Caco-2 (cell line): ENCODE results near the gene SSUH2. TPM values are rescaled to one million over a fixed set of nuclear protein-coding genes. Genes with fewer than 3 reads are reported as not detected.

Experiments used
- BruUV-seq: library from RNA; stranded (reverse); fragments of 400-500 nt; replicated peaks from 2 replicates; lab custom pipeline; 2021; lab: Mats Ljungman, UMichigan
- CTCF ChIA-PET: fragments of 300-600 bp; sonication (Branson Sonifier 250); formaldehyde crosslinking; loops from one replicate; lab custom pipeline; 2022; ENCODE audit warnings: antibody characterized with exemption; lab: Charles Lee
- POLR2A ChIA-PET: fragments of 300-600 bp; sonication (Branson Sonifier 250); formaldehyde crosslinking; loops from one replicate; lab custom pipeline; 2022; ENCODE audit warnings: antibody characterized with exemption; lab: Charles Lee
- DNase-seq, 2 experiments: peaks; one replicate each; pipeline versions ENCODE4 v3.0.0 to v3.0.0-alpha.2; 2020 to 2022
- H3K27me3 ChIP-seq: replicated peaks from 2 replicates; pipeline ENCODE4 v1.6.0; 2011; ENCODE audit warnings: low read length; ENCODE audit not compliant: control insufficient read depth, insufficient read depth
- H3K36me3 ChIP-seq: 2 replicates; pipeline ENCODE4 v1.5.1; 2011; ENCODE audit warnings: low read length; ENCODE audit not compliant: control insufficient read depth, insufficient read depth
- H3K4me1 ChIP-seq: fragments of 250-450 bp; sonication (Bioruptor Pico); 2 replicates; pipeline ENCODE4 v1.5.1; 2020; ENCODE audit warnings: mild to moderate bottlenecking
- H3K4me3 ChIP-seq: 2 replicates; pipeline ENCODE4 v1.5.1; 2011; ENCODE audit warnings: low read depth, mild to moderate bottlenecking, control low read depth, low read length
- H3K9me3 ChIP-seq: fragments of 250-450 bp; sonication (Bioruptor Pico); 2 replicates; pipeline ENCODE4 v1.5.1; 2020; ENCODE audit warnings: mild to moderate bottlenecking, moderate library complexity
- H3K27ac Mint-ChIP-seq: one replicate; pipeline ENCODE4 v1.8.0; 2022; ENCODE audit warnings: mixed read lengths; ENCODE audit not compliant: unreplicated experiment
- H3K27me3 Mint-ChIP-seq: one replicate; pipeline ENCODE4 v1.8.0; 2022; ENCODE audit warnings: mixed read lengths; ENCODE audit not compliant: insufficient read depth, unreplicated experiment
- H3K36me3 Mint-ChIP-seq: one replicate; pipeline ENCODE4 v1.8.0; 2022; ENCODE audit warnings: mild to moderate bottlenecking, mixed read lengths; ENCODE audit not compliant: insufficient read depth, unreplicated experiment
- H3K4me1 Mint-ChIP-seq: one replicate; pipeline ENCODE4 v1.8.0; 2022; ENCODE audit warnings: low read depth, mixed read lengths; ENCODE audit not compliant: unreplicated experiment
- H3K4me3 Mint-ChIP-seq: one replicate; pipeline ENCODE4 v1.8.0; 2022; ENCODE audit warnings: mild to moderate bottlenecking, moderate library complexity, mixed read lengths; ENCODE audit not compliant: unreplicated experiment
- H3K9me3 Mint-ChIP-seq: one replicate; pipeline ENCODE4 v1.8.0; 2022; ENCODE audit warnings: mixed read lengths; ENCODE audit not compliant: unreplicated experiment
- intact Hi-C: fragments of 100-400 bp; cut with micrococcal nuclease; formaldehyde crosslinking; loops from one replicate; pipeline ENCODE4 v1.10.0; 2022; ENCODE audit not compliant: unreplicated experiment
- total RNA-seq: library from RNA; stranded (reverse); gene quantifications from 2 replicates; pipeline ENCODE4 v1.2.3, GENCODE V29; 2022
- TF ChIP-seq, protein P1 (sequence below), 2 experiments: fragments of 200-600 bp in 1 of 2; IDR thresholded peaks; 1 replicate in 1 of 2; 2 replicates in 1 of 2; pipeline versions ENCODE4 v1.5.1 to v1.8.0; 2011 to 2022; ENCODE audit warnings: antibody characterized with exemption in 1 of 2, control low read depth in 1 of 2, inconsistent platforms in 1 of 2, low read depth in 1 of 2, low read length in 1 of 2, mild to moderate bottlenecking in 1 of 2, moderate library complexity in 1 of 2; ENCODE audit not compliant: insufficient read depth in 1 of 2, severe bottlenecking in 1 of 2, unreplicated experiment in 1 of 2

Gene SSUH2
- total RNA-seq, 1 experiment from 2014 or later, result 9.4 TPM

DNA sequence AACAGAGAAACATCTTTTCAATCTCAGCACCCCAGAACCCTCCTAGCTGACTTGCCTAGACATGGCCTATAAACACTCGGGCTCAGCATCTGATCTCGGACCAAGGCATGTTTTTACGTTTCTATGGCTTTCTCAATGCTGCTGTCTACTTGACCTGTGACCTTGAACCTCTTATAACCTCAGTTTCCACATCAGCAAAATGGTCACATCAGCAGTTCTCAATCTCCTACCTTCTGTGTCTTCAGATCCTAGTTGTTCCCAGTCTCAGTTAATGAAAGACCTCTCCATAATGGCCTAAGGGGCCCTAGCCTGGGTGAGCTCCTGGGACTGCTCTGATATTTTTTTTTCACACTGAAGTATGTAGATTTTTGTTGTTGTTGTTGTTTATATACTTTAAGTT is 39.6 kb downstream of the SSUH2 start:
- no peak for DNase-seq
- no peaks in the 10 kb centered on the region for H3K9me3 ChIP-seq
- ChIA-PET CTCF (no interaction called here), POLR2A (no interaction called here)
- no peak overlapping the region for H3K4me3 ChIP-seq
- BruUV-seq, result no TSS peak
- Mint-ChIP-seq H3K9me3 (no peaks in the 10 kb centered on the region), H3K4me3 (no peak overlapping the region), H3K27me3 (no peaks in the 10 kb centered on the region), H3K4me1 (no peaks in the 10 kb centered on the region), H3K27ac (no peak overlapping the region), H3K36me3 (no peaks in the 10 kb centered on the region)
- intact Hi-C loops, result loop anchor here (10.0 kb wide), 1 partner anchor 490 kb away; no protein-coding TSS in a partner anchor
- H3K27me3 ChIP-seq, result no peaks in the 10 kb centered on the region
- TF ChIP-seq, protein P1, sequence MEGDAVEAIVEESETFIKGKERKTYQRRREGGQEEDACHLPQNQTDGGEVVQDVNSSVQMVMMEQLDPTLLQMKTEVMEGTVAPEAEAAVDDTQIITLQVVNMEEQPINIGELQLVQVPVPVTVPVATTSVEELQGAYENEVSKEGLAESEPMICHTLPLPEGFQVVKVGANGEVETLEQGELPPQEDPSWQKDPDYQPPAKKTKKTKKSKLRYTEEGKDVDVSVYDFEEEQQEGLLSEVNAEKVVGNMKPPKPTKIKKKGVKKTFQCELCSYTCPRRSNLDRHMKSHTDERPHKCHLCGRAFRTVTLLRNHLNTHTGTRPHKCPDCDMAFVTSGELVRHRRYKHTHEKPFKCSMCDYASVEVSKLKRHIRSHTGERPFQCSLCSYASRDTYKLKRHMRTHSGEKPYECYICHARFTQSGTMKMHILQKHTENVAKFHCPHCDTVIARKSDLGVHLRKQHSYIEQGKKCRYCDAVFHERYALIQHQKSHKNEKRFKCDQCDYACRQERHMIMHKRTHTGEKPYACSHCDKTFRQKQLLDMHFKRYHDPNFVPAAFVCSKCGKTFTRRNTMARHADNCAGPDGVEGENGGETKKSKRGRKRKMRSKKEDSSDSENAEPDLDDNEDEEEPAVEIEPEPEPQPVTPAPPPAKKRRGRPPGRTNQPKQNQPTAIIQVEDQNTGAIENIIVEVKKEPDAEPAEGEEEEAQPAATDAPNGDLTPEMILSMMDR (IDR thresholded peaks at IDR 0.05; ENCODE audit: insufficient read depth in 1 of 2, low read depth in 1 of 2, low read length in 1 of 2, severe bottlenecking in 1 of 2, unreplicated experiment in 1 of 2), result no peak
- H3K4me1 ChIP-seq, result peaks cover 12% of the 10 kb centered on the region; the same call in 1 of the 2 replicates
- no peaks in the 10 kb centered on the region for H3K36me3 ChIP-seq

GRCh38 chr3:8604006-8604405 is 40.6 kb downstream of the SSUH2 start:
- CTCF ChIA-PET, result no interaction called here
- DNase-seq, result no peak
- no peaks in the 10 kb centered on the region for H3K27me3 Mint-ChIP-seq
- no peaks in the 10 kb centered on the region for H3K36me3 ChIP-seq
- H3K9me3 Mint-ChIP-seq, result no peaks in the 10 kb centered on the region
- no TSS peak for BruUV-seq
- no peaks in the 10 kb centered on the region for H3K9me3 ChIP-seq
- H3K36me3 Mint-ChIP-seq, result no peaks in the 10 kb centered on the region
- TF ChIP-seq, protein P1 (IDR thresholded peaks at IDR 0.05; ENCODE audit: insufficient read depth in 1 of 2, low read depth in 1 of 2, low read length in 1 of 2, severe bottlenecking in 1 of 2, unreplicated experiment in 1 of 2), result no peak
- no peak overlapping the region for H3K4me3 ChIP-seq
- no peaks in the 10 kb centered on the region for H3K27me3 ChIP-seq
- no peak overlapping the region for H3K4me3 Mint-ChIP-seq
- H3K27ac Mint-ChIP-seq, result no peak overlapping the region
- intact Hi-C loops, result loop anchor here (10.0 kb wide), 1 partner anchor 489 kb away; no protein-coding TSS in a partner anchor
- peaks cover 12% of the 10 kb centered on the region; the same call in 1 of the 2 replicates for H3K4me1 ChIP-seq
- POLR2A ChIA-PET, result no interaction called here
- H3K4me1 Mint-ChIP-seq, result no peaks in the 10 kb centered on the region

DNA sequence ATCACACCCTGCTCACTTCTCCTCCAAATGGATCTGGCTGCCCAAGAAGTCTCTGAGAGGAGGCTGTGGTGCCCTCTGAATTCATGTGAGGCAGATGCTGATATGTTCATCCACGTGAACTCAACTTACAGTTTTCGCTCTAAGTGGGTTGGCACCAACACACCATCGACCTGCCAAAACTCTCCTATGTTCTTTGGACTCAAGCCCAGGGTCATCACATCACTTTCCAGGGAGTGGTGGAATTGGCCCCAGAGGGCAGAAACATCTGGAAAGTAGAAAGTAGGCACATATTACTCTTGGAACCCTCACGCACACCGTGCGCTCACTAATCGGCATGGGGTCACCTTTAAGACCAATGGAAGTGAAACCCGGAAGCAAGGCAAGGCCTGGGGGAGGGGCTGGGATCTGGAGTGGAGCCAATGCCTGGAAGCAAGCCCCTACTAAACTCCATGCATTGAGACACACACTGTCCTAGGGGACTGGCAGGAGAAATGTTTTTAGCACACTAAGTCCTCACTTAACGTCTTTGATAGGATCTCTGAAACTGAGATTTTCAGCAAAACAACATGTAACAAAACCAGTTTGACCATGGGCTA is 41.4 kb downstream of the SSUH2 start:
- H3K27me3 ChIP-seq, result no peaks in the 10 kb centered on the region
- CTCF ChIA-PET, result no interaction called here
- peaks cover 12% of the 10 kb centered on the region; the same call in 1 of the 2 replicates for H3K4me1 ChIP-seq
- no peaks in the 10 kb centered on the region for H3K4me1 Mint-ChIP-seq
- DNase-seq, result no peak
- H3K36me3 ChIP-seq, result no peaks in the 10 kb centered on the region
- H3K4me3 ChIP-seq, result no peak overlapping the region
- POLR2A ChIA-PET, result no interaction called here
- H3K4me3 Mint-ChIP-seq, result no peak overlapping the region
- TF ChIP-seq, protein P1 (IDR thresholded peaks at IDR 0.05; ENCODE audit: insufficient read depth in 1 of 2, low read depth in 1 of 2, low read length in 1 of 2, severe bottlenecking in 1 of 2, unreplicated experiment in 1 of 2), result no peak
- H3K9me3 Mint-ChIP-seq, result no peaks in the 10 kb centered on the region
- H3K36me3 Mint-ChIP-seq, result no peaks in the 10 kb centered on the region
- H3K9me3 ChIP-seq, result no peaks in the 10 kb centered on the region
- no peak overlapping the region for H3K27ac Mint-ChIP-seq
- intact Hi-C loops, result loop anchor here (10.0 kb wide), 1 partner anchor 488 kb away; no protein-coding TSS in a partner anchor
- BruUV-seq, result no TSS peak
- H3K27me3 Mint-ChIP-seq, result no peaks in the 10 kb centered on the region
